Measurements from ENCODE around the gene IGF1R.

Gene IGF1R

GRCh38 chr15:98906712-98907083, 258.4 kb downstream of the IGF1R start:
- CTCF ChIA-PET = interaction anchor here (1.3 kb wide), 1 partner anchor 170 kb away, joined by 5 read pairs; no protein-coding TSS in a partner anchor
- no peak for TF ChIP-seq CTCF (IDR thresholded peaks at IDR 0.05; ENCODE audit: control extremely low read depth, extremely low read depth, low read depth, missing control alignments)
- POLR2A ChIA-PET = no interaction called here
- DNase-seq (ENCODE audit: extremely low spot score) = no peak

- ChIA-PET POLR2A (no interaction called here), CTCF (no interaction called here)
- no peak for TF ChIP-seq CTCF (IDR thresholded peaks at IDR 0.05; ENCODE audit: control extremely low read depth, extremely low read depth, low read depth, missing control alignments)
- no peak for DNase-seq (ENCODE audit: extremely low spot score)
Observed at GRCh38 chr15:98907927-98908471, 259.7 kb downstream of the IGF1R start.

- POLR2A ChIA-PET = no interaction called here
Observed at GRCh38 chr15:98909968-98910885, 261.9 kb downstream of the IGF1R start.

DNA sequence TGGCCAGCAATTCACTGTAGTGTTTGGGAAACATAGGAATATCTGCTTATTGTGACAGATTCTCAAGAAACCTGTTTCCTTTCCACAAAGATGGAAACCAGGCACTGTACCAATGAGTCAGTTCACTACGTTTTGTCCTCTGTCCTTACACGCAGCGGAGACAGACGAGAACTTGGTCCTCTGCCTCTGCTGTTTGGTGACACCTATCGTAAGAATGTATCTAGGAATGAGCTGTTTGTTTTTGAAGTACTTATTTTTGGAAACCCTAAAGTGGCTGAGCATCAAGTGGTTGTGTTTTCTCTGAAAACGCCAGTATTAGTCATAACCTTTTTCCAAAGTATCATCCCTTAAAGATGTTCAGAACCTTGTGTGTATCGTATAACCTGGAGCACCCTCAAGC, 266.3 kb downstream of the IGF1R start:
- no peak for TF ChIP-seq CTCF (IDR thresholded peaks at IDR 0.05; ENCODE audit: control extremely low read depth, extremely low read depth, low read depth, missing control alignments)
- no peak for DNase-seq (ENCODE audit: extremely low spot score)
- CTCF ChIA-PET = no interaction called here
- POLR2A ChIA-PET = no interaction called here

More at GRCh38 chr15:98909968-98910885, 261.9 kb downstream of the IGF1R start:
- no peak for TF ChIP-seq CTCF (IDR thresholded peaks at IDR 0.05; ENCODE audit: control extremely low read depth, extremely low read depth, low read depth, missing control alignments)
- no peak for DNase-seq (ENCODE audit: extremely low spot score)
- CTCF ChIA-PET = no interaction called here

DNA sequence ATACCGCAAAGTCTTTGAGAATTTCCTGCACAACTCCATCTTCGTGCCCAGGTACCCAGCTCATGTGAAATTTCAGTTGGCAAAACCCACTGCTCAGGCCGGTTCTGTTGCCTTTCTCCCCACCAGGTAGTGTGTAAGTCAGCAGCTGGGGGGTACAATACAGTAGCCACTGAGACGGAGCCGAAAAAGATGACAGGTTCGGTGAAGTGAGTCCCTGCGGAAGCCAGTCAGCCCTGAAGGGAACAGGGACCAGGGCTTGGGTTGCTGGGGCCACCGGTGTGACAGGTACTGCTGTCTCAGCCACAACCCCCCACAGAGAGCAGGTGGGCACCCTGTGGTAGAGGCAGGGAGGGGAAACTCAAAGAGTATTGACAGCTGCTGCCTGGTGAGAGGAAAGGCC, 268.5 kb downstream of the IGF1R start:
- DNase-seq (ENCODE audit: extremely low spot score) = no peak
- ChIA-PET CTCF (no interaction called here), POLR2A (no interaction called here)
- TF ChIP-seq CTCF (IDR thresholded peaks at IDR 0.05; ENCODE audit: control extremely low read depth, extremely low read depth, low read depth, missing control alignments) = no peak

DNA sequence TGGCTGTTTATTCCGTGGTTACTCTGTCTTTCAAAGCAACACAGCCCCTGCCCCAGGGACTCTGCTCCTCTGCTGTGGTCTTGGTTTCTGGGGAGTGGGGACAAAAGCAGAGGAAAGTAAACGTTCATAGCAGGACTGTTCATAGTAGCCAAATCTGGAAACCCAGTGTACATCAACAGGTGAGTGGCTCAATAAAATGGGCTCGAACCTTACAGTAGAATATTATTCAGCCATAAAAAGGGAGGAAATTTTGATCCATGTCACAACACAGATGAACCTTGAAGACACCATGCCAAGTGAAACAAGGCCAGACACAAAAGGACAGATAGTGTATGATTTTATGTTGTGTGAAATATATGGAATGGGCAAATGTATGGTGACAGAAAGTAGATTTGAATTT, 269.1 kb downstream of the IGF1R start:
- ChIA-PET CTCF (no interaction called here), POLR2A (no interaction called here)
- no peak for TF ChIP-seq CTCF (IDR thresholded peaks at IDR 0.05; ENCODE audit: control extremely low read depth, extremely low read depth, low read depth, missing control alignments)
- no peak for DNase-seq (ENCODE audit: extremely low spot score)

All from GM10248 (cell line).